Tongue (tissue), 2 donors: ENCODE measurements around the gene NPEPL1. TPM values are rescaled to one million over a fixed set of nuclear protein-coding genes. Genes with fewer than 3 reads are reported as not detected.

ENCODE experiments used
- DNase-seq: peaks from one replicate; pipeline ENCODE4 v3.0.0-alpha.2; 2015
- total RNA-seq: library from RNA; depleted of rRNA; stranded (reverse); fragments of >200 nt; gene quantifications from one replicate; pipeline ENCODE4 v1.2.3, GENCODE V29; 2014

Gene NPEPL1
- total RNA-seq, 1 donor from 2014 or later, result 32.2 TPM

- no peak for DNase-seq
These were observed 9.5 kb downstream of the NPEPL1 start for GRCh38 chr20:58702161-58702510.

DNA sequence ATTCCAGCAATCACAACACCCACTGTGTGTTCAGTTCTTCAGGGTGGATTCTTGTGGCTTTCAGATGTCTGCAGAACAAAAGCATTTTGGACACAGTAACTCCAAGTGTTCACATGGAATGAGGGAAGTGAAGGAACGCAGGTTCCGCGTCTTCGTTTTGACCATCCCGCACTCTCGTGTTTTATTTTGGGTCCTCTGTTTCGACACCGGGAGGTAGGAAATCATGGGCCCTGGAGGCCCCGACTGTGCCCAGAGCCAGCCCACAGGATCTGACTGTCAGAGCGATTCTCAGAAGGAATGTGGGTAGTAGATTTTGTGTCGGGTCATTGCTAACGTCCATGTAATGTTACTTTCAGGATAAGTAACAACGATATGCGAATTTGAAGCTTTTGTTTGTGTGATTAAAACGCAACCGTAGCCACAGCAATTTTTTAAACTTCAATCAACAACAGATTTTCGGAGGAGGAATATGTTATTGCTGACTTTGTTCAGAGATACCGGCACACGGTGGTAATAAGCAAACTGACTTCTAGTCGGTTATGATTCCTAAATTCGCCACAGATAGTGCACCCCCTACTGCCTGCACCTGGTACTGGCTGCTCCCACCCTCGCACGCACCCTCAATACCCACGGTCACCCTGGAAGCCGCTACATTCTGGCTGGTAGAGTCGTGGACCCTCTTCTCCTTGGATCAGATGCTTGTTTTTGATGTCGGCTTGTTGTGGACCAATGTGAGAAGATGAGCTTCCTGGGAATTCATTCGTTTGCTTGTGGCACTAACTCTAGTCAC is 10.5 kb downstream of the NPEPL1 start:
- DNase-seq, result no peak

- DNase-seq, result no peak
These were observed 11.3 kb downstream of the NPEPL1 start for GRCh38 chr20:58703765-58704371.

GRCh38 chr20:58705208-58705926 is 12.8 kb downstream of the NPEPL1 start:
- DNase-seq, result peak; percentile 82

- no peak for DNase-seq
These were observed 13.7 kb downstream of the NPEPL1 start for GRCh38 chr20:58706150-58706892.

DNA sequence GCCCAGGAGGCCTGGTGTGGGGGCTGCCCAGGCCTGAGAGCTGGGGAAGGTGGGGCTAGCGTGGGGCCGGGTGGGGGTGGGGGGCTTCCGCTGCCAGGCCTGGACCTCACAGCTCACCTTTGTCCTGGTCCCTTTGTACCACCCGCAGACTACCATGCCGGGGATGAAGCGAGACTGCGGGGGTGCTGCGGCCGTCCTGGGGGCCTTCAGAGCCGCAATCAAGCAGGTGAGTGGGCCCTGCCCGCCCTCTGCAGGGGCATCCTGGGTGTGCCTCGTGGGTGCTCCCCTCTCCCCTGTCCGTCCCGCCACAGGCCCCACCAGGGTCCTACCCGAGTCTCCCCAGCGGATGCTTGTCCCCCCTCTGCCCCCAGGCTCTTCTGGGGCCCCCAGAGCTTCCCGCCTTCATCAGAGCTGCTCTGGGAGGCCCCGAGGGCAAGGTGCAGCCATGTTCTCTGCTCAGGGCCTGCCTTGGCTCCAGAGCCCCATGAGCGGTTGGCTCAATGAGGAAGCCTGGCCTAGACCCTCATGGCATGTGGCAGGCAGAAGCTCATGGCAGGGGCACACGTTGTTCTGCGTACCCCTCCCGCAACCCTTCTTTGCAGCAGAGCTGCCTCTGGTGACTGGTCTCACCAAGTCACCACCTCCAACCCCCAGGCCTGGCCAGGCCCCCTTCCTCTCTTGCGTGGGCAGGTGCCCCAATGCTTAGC is 14.5 kb downstream of the NPEPL1 start:
- no peak for DNase-seq

DNA sequence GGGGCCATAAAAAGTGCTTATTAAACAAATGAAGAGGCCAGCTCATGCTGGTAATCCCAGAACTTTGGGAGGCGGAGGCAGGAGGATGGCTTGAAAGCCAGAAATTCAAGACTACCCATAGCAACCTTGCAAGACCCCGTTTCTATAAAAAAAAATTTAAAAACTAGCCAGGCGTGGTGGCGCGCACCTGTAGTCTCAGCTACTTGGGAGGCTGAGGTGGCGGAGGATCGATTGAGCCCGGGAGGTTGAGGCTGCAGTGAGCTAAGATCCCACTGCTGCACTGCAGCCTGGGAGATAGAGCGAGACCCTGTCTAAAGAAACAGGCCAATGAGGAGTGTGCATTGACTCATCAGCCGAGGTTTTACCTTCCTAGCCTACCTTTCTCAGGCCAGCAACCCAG is 15.2 kb downstream of the NPEPL1 start:
- DNase-seq, result no peak

DNA sequence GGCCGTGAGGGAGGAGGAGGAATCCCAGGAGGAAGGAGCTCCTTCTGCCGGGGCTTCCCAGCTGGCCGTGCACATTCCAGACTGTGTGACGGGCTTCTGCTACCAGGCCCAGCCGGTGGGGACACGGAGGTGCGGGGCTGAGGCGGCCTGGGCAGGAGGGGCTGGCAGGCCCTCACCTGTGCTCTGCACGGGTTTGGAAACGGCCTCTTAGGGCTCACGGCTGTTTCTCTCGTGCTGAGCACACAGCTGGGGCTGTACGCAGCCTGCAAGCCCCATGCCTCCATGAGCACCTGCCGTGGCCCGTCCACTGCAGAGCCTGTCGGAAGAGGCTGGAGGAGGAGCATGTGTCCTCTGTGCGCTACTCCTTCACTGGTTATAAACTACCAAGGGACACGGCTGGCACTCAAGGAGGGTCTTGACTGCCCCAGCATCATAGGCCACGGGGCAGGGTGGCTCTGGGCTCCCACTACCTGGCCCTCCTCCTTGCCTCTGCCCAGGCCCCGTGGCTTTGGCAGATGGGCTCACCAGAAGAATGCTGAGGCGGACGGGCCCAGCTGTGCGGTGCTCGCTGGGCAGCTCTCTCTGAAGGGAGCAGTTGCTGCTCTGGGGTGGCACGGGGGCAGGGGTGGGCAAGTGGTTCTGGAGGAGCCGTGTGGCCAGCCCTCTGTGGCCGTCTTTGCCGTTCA is 15.8 kb downstream of the NPEPL1 start:
- peak; percentile 81 for DNase-seq

GRCh38 chr20:58709013-58709702 is 16.6 kb downstream of the NPEPL1 start:
- DNase-seq, result no peak

DNA sequence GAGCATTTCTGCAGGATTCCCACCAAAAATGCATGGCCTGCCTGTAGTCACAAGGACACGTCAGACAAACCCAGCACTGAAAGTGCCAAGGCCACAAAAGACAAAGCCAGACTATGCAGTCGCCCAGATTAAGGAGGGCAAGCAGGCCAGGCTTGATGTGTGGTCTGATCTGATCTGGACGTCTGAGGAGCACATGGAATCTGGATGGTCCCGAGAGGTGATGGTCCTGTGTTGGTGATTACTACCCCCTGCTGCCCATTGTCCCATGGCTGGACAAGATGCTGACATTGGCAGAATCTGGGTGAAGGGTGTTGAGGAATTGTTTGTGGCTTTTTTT is 17.1 kb downstream of the NPEPL1 start:
- no peak for DNase-seq

DNA sequence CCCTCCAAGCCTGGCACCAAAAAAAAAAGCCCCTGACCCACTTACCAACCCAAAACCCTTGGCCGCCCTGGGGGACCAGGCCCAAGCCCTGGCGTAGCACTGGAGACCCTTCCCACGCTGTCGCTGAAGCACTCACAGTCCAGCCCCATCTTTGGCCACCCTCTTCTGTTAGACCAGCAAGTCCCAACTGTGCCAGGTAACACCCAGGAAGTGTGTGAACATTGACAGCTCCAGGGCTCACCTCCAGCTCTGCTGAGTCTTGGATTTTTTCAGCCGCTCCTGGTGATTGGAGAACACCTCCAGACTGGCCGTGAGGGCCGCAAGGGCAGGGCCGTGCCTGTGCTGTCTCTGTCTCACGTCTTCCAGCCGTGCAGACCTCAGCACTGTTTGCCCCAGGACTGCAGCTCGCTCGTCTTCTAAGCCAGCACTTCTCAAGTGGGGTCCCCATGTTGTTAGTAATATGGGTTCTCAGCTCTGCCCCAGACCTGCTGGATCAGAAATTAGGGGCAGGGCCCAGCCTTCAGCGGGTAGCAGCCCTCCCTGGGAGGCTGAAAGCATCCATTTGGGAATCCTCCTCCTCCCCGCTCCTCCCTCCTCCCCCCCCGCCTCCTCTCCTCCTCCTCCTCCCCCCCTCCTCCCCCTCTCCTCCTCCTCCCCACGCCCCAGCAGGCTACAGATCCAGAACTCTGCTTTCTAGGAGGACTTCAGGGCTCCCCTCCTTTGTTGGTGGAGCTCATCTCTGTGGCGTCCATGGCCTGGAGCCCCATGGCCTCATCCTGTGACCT is 18.1 kb downstream of the NPEPL1 start:
- no peak for DNase-seq

- no peak for DNase-seq
These were observed 18.9 kb downstream of the NPEPL1 start for GRCh38 chr20:58711266-58712051.

GRCh38 chr20:58712151-58712791 is 19.7 kb downstream of the NPEPL1 start:
- no peak for DNase-seq

- DNase-seq, result no peak
These were observed 20.5 kb downstream of the NPEPL1 start for GRCh38 chr20:58712806-58713731.

DNA sequence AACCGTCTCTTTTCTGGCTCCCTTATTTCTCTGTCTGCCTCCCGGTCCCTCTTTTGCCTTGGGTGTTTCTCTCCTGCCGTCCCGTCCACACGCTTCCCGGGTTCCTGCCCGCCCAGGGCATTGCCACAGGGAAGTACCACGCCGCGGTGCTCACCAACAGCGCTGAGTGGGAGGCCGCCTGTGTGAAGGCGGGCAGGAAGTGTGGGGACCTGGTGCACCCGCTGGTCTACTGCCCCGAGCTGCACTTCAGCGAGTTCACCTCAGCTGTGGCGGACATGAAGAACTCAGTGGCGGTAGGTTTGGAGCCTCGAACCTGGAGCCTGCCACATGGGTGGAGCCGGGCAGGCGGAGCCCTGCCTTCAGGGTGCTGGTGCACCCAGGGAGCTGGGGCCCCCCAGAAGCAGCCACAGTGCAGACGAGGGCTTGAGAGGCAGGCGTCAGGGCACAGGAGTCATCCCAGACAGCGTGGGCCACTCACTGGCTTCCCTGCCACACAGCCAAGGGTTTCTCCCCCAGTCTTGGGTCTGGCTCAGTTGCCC is 21.3 kb downstream of the NPEPL1 start:
- DNase-seq, result no peak

GRCh38 chr20:58714340-58714922 is 21.8 kb downstream of the NPEPL1 start:
- DNase-seq, result no peak

GRCh38 chr20:58714923-58715351 is 22.3 kb downstream of the NPEPL1 start:
- no peak for DNase-seq
